AG04450 (cell line): ENCODE measurements around the gene RASA2. TPM values are rescaled to one million over a fixed set of nuclear protein-coding genes. Genes with fewer than 3 reads are reported as not detected.
A peak's percentile ranks its signal among the peaks of the same experiment; 100 is the strongest.

ENCODE experiments used
- CTCF ChIA-PET: fragments of 300-600, 350-600 bp; formaldehyde crosslinking; extraction: SDS; loops from one replicate; lab custom pipeline; 2022; ENCODE audit warnings: antibody characterized with exemption, inconsistent platforms; lab: Charles Lee
- POLR2A ChIA-PET: fragments of 350-600 bp; formaldehyde crosslinking; extraction: SDS; loops from one replicate; lab custom pipeline; 2021; ENCODE audit warnings: antibody characterized with exemption, inconsistent platforms; lab: Yijun Ruan, JAX
- DNase-seq: peaks from one replicate; pipeline ENCODE4 v3.0.0-alpha.2; 2011; ENCODE audit warnings: low read depth, low spot score
- H3K27ac ChIP-seq: one replicate; pipeline ENCODE4 v1.5.1; 2012; ENCODE audit warnings: low read depth, low read length, control low read depth
- H3K27me3 ChIP-seq: one replicate; pipeline ENCODE4 v1.6.0; 2012; ENCODE audit warnings: low read length; ENCODE audit not compliant: control insufficient read depth, insufficient read depth
- H3K4me3 ChIP-seq: 2 replicates; pipeline ENCODE4 v1.5.1; 2011; ENCODE audit warnings: mild to moderate bottlenecking, low read depth, low read length, control low read depth
- H3K9me3 ChIP-seq: 2 replicates; pipeline ENCODE4 v1.5.1; 2012; ENCODE audit warnings: low read length; ENCODE audit not compliant: control insufficient read depth, insufficient read depth
- polyA plus RNA-seq: library from polyadenylated mRNA; depleted of rRNA; stranded (reverse); fragments of >200 nt; gene quantifications from 2 replicates; pipeline ENCODE4 v1.2.3, GENCODE V29; 2011
- TF ChIP-seq, protein P1 (sequence below): IDR thresholded peaks from 2 replicates; pipeline ENCODE4 v1.5.1; 2011; ENCODE audit warnings: low read depth, low read length, control low read depth, inconsistent platforms

RASA2 gene
- polyA plus RNA-seq, 1 experiment = 11.6 TPM

DNA sequence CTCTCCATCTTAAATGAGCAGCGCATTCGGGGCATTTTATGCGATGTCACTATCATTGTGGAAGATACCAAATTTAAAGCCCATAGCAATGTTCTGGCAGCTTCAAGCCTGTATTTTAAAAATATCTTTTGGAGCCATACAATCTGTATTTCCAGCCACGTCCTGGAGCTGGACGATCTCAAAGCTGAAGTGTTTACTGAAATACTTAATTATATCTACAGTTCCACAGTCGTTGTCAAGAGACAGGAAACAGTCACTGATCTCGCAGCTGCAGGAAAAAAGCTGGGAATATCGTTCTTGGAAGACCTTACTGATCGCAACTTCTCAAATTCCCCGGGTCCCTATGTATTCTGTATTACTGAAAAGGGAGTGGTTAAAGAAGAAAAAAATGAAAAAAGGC, 44.4 kb upstream of the RASA2 start:
- Histone ChIP-seq H3K27ac (peak overlapping the region; percentile 83), H3K27me3 (no peaks in the 10 kb centered on the region), H3K4me3 (no peak overlapping the region), H3K9me3 (peaks cover 19% of the 10 kb centered on the region; the same call in 1 of the 2 replicates)
- TF ChIP-seq, protein P1, sequence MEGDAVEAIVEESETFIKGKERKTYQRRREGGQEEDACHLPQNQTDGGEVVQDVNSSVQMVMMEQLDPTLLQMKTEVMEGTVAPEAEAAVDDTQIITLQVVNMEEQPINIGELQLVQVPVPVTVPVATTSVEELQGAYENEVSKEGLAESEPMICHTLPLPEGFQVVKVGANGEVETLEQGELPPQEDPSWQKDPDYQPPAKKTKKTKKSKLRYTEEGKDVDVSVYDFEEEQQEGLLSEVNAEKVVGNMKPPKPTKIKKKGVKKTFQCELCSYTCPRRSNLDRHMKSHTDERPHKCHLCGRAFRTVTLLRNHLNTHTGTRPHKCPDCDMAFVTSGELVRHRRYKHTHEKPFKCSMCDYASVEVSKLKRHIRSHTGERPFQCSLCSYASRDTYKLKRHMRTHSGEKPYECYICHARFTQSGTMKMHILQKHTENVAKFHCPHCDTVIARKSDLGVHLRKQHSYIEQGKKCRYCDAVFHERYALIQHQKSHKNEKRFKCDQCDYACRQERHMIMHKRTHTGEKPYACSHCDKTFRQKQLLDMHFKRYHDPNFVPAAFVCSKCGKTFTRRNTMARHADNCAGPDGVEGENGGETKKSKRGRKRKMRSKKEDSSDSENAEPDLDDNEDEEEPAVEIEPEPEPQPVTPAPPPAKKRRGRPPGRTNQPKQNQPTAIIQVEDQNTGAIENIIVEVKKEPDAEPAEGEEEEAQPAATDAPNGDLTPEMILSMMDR = no peak
- ChIA-PET POLR2A (interaction anchor here (0.9 to 1.7 kb wide), 8 partner anchors 13 to 211 kb away, joined by 4 to 14 read pairs (median 6); partner anchors contain the start of gene ZBTB38), CTCF (interaction anchor here (0.8 to 3.1 kb wide), 15 partner anchors 10 to 130 kb away, joined by 3 to 18 read pairs (median 6); no protein-coding TSS in a partner anchor)
- DNase-seq = no peak

GRCh38 chr3:141442914-141443313, 43.9 kb upstream of the RASA2 start:
- H3K27me3 ChIP-seq = no peaks in the 10 kb centered on the region
- no peak overlapping the region for H3K4me3 ChIP-seq
- TF ChIP-seq, protein P1 = no peak
- peaks cover 19% of the 10 kb centered on the region; the same call in 1 of the 2 replicates for H3K9me3 ChIP-seq
- CTCF ChIA-PET = interaction anchor here (0.6 to 3.1 kb wide), 5 partner anchors 9 to 131 kb away, joined by 3 to 12 read pairs (median 6); no protein-coding TSS in a partner anchor
- H3K27ac ChIP-seq = peak overlapping the region; percentile 83
- POLR2A ChIA-PET = no interaction called here
- DNase-seq = no peak

DNA sequence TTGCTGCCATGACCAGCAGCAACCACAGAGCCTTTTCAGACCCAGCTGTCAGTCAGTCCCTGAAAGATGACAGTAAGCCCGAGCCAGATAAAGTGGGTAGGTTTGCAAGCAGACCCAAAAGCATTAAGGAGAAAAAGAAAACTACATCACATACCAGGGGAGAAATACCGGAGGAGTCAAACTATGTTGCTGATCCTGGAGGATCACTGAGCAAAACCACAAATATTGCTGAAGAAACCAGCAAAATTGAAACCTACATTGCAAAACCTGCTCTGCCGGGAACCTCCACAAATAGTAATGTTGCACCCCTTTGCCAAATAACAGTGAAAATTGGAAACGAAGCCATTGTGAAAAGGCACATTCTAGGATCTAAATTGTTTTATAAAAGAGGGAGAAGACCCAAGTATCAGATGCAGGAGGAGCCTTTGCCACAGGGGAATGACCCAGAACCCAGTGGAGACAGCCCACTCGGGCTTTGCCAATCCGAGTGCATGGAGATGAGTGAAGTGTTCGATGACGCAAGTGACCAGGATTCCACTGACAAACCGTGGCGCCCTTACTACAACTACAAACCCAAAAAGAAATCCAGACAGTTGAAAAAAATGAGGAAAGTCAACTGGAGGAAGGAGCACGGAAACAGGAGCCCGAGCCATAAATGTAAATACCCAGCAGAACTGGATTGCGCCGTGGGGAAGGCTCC, 42.1 kb upstream of the RASA2 start:
- DNase-seq = no peak

DNA sequence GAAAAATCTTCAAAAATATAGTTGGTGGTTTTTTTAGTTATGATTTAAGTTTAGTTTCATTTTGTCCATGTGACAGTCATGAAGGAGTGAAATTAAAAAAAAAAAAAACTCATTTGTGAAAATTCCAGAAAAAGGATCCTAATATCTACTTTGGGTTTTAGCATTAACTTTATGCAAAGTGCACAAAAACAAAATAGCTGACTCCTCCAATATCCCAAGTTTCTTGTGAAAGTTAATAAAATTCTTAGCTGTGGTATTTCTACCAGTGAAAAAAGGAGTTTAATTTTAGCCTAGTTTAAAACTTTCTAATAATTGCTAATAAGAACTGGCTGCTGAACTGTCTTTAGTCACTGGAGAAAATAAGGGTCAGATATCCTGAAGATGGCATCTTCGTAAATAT, 40.8 kb upstream of the RASA2 start:
- TF ChIP-seq, protein P1 = no peak
- no peak overlapping the region for H3K27ac ChIP-seq
- DNase-seq = no peak
- H3K4me3 ChIP-seq = no peak overlapping the region
- peaks cover 19% of the 10 kb centered on the region; the same call in 1 of the 2 replicates for H3K9me3 ChIP-seq
- CTCF ChIA-PET = interaction anchor here (5.0 kb wide), 1 partner anchor 14 kb away, joined by 30 read pairs; no protein-coding TSS in a partner anchor
- H3K27me3 ChIP-seq = no peaks in the 10 kb centered on the region
- POLR2A ChIA-PET = no interaction called here

More for the DNA sequence above, 42.1 kb upstream of the RASA2 start:
- ChIA-PET CTCF (no interaction called here), POLR2A (interaction anchor here (0.7 kb wide), 1 partner anchor 24 kb away, joined by 3 read pairs; no protein-coding TSS in a partner anchor)
- TF ChIP-seq, protein P1 = no peak
- H3K9me3 ChIP-seq = peaks cover 19% of the 10 kb centered on the region; the same call in 1 of the 2 replicates
- no peak overlapping the region for H3K4me3 ChIP-seq
- H3K27me3 ChIP-seq = no peaks in the 10 kb centered on the region
- no peak overlapping the region for H3K27ac ChIP-seq

DNA sequence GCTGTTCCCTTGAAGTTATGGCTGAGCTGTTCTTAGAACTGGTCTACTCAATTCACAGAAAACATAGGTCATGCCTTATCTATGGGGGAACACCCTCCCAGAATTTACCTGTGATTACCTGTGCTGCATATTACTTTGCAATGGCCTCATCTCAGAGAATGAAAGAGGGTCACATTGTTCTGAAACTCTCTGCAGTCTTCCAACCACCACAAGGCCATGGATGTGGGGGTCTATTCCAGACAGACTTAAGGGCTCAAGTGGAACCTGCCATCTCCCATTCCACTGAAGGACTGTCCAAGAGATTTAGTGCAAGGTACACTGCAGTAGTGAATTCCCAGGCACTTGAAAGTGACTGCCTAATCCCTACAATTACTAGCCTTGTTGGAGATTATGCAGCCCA, 40.1 kb upstream of the RASA2 start:
- Histone ChIP-seq H3K27ac (no peak overlapping the region), H3K27me3 (no peaks in the 10 kb centered on the region), H3K9me3 (peaks cover 19% of the 10 kb centered on the region; the same call in 1 of the 2 replicates), H3K4me3 (no peak overlapping the region)
- ChIA-PET CTCF (interaction anchor here (0.7 to 5.0 kb wide), 2 partner anchors 13 to 70 kb away, joined by 3 to 30 read pairs; no protein-coding TSS in a partner anchor), POLR2A (no interaction called here)
- no peak for DNase-seq
- TF ChIP-seq, protein P1 = no peak
